HCT116 (cell line): ENCODE data around the gene IL26. TPM values are rescaled to one million over a fixed set of nuclear protein-coding genes. Genes with fewer than 3 reads are reported as not detected.

ENCODE experiments used
- ATAC-seq: fragments of 200-7000 bp; cut with Tn5 transposase; 2 replicates; pipeline ENCODE4 v1.9.1; 2020; ENCODE audit warnings: mild to moderate bottlenecking, moderate library complexity
- BruUV-seq: library from RNA; stranded (reverse); fragments of 400-500 nt; replicated peaks from 2 replicates; lab custom pipeline; 2021; lab: Mats Ljungman, UMichigan
- CTCF ChIA-PET: fragments of 300-600 bp; sonication (Branson Sonifier 250); formaldehyde crosslinking; loops from one replicate; lab custom pipeline; 2021; ENCODE audit warnings: antibody characterized with exemption; lab: Charles Lee
- POLR2A ChIA-PET: fragments of 300-600, 350-600 bp; sonication (Branson Sonifier 250); formaldehyde crosslinking; loops from one replicate; lab custom pipeline; 2021; ENCODE audit warnings: antibody characterized with exemption; lab: Charles Lee
- RAD21 ChIA-PET, 2 experiments: fragments of 300-600 bp; sonication (Branson Sonifier 250); formaldehyde crosslinking; loops; one replicate each; lab custom pipeline; 2023; ENCODE audit warnings: low total read pairs in 2 of 2; ENCODE audit not compliant: uncharacterized antibody in 2 of 2, unreplicated experiment in 2 of 2, low non-redundant PET in 1 of 2; lab: Charles Lee
- DNase-seq: peaks from one replicate; pipeline ENCODE4 v3.0.0-alpha.2; 2010; ENCODE audit warnings: low read depth, low spot score
- H2AFZ ChIP-seq: fragments of 200-600 bp; shearing (Covaris generic), sonication (generic); 2 replicates; pipeline ENCODE4 v1.6.1; 2017; ENCODE audit warnings: low read depth, mixed run types, mixed read lengths, antibody characterized with exemption, low read length; ENCODE audit not compliant: poor library complexity, severe bottlenecking
- H3K27ac ChIP-seq: 2 replicates; pipeline ENCODE4 v1.5.1; 2012; ENCODE audit warnings: low read depth, low read length
- H3K27me3 ChIP-seq: fragments of 200-600 bp; sonication (generic); 2 replicates; pipeline ENCODE4 v1.6.1; 2016; ENCODE audit warnings: mixed run types, low read length, mixed read lengths; ENCODE audit not compliant: insufficient read depth
- H3K36me3 ChIP-seq, 2 experiments: fragments of 200-500 bp in 1 of 2; fragments of 200-600 bp in 1 of 2; sonication (Bioruptor generic) in 1 of 2; sonication (generic) in 1 of 2; 2 replicates each; pipeline versions ENCODE4 v1.5.1 to v1.6.1; 2014 to 2016; ENCODE audit warnings: low read length in 2 of 2, inconsistent platforms in 1 of 2, mixed read lengths in 1 of 2, mixed run types in 1 of 2; ENCODE audit not compliant: insufficient read depth in 2 of 2, control insufficient read depth in 1 of 2
- H3K4me1 ChIP-seq, 2 experiments: fragments of 200-600 bp in 1 of 2; sonication (generic) in 1 of 2; 2 replicates each; pipeline versions ENCODE4 v1.5.1 to v1.6.1; 2012 to 2017; ENCODE audit warnings: low read length in 2 of 2, inconsistent platforms in 1 of 2, mild to moderate bottlenecking in 1 of 2, mixed read lengths in 1 of 2, mixed run types in 1 of 2, moderate library complexity in 1 of 2; ENCODE audit not compliant: insufficient read depth in 2 of 2, control insufficient read depth in 1 of 2
- H3K4me2 ChIP-seq: fragments of 200-600 bp; sonication (generic); 2 replicates; pipeline ENCODE4 v1.6.1; 2017; ENCODE audit warnings: mixed run types, low read length, mixed read lengths
- H3K4me3 ChIP-seq, 2 experiments: fragments of 200-600 bp in 1 of 2; sonication (generic) in 1 of 2; replicated peaks in 1 of 2; 2 replicates each; pipeline ENCODE4 v1.5.1; 2011 to 2016; ENCODE audit warnings: low read length in 2 of 2, control low read depth in 1 of 2, low read depth in 1 of 2, mild to moderate bottlenecking in 1 of 2, mixed read lengths in 1 of 2, mixed run types in 1 of 2
- H3K79me2 ChIP-seq: fragments of 200-600 bp; sonication (generic); 2 replicates; pipeline ENCODE4 v1.6.1; 2017; ENCODE audit warnings: mild to moderate bottlenecking, mixed run types, low read length, moderate library complexity, mixed read lengths; ENCODE audit not compliant: insufficient read depth
- H3K9ac ChIP-seq: fragments of 200-600 bp; sonication (generic); 2 replicates; pipeline ENCODE4 v1.6.1; 2016; ENCODE audit warnings: low read length, mixed read lengths
- H3K9me2 ChIP-seq: fragments of 200-600 bp; sonication (generic), shearing (Covaris generic); 2 replicates; pipeline ENCODE4 v1.6.1; 2017; ENCODE audit warnings: mixed run types, mild to moderate bottlenecking, moderate library complexity; ENCODE audit not compliant: insufficient read depth
- H3K9me3 ChIP-seq, 2 experiments: fragments of 200-500 bp in 1 of 2; fragments of 200-600 bp in 1 of 2; sonication (Bioruptor generic) in 1 of 2; sonication (generic) in 1 of 2; 2 replicates each; pipeline ENCODE4 v1.6.1; 2014 to 2017; ENCODE audit warnings: low read length in 2 of 2, mixed read lengths in 2 of 2, inconsistent platforms in 1 of 2, low read depth in 1 of 2, mild to moderate bottlenecking in 1 of 2, mixed run types in 1 of 2, moderate library complexity in 1 of 2; ENCODE audit not compliant: control insufficient read depth in 1 of 2, insufficient read depth in 1 of 2
- H4K20me1 ChIP-seq: fragments of 200-600 bp; sonication (generic), shearing (Covaris generic); 2 replicates; pipeline ENCODE4 v1.6.1; 2017; ENCODE audit warnings: mixed run types, mild to moderate bottlenecking, moderate library complexity; ENCODE audit not compliant: insufficient read depth
- CEBPB ChIP-seq: IDR thresholded peaks from 2 replicates; pipeline ENCODE4 v1.6.1; 2012; ENCODE audit warnings: low read depth
- FOSL1 ChIP-seq: IDR thresholded peaks from 2 replicates; pipeline ENCODE4 v1.6.1; 2012; ENCODE audit warnings: low read depth
- JUND ChIP-seq: IDR thresholded peaks from 2 replicates; pipeline ENCODE4 v1.6.1; 2012
- POLR2A ChIP-seq: IDR thresholded peaks from 2 replicates; pipeline ENCODE4 v1.7.0; 2011; ENCODE audit warnings: borderline replicate concordance; ENCODE audit not compliant: insufficient read depth, insufficient read length; ENCODE audit errors: extremely low read depth
- POLR2AphosphoS5 ChIP-seq: IDR thresholded peaks from 2 replicates; pipeline ENCODE4 v1.6.1; 2011; ENCODE audit warnings: mild to moderate bottlenecking, low read depth, low read length, moderate library complexity
- RAD21 ChIP-seq: IDR thresholded peaks from 2 replicates; pipeline ENCODE4 v1.6.1; 2012; ENCODE audit warnings: low read depth, mild to moderate bottlenecking
- SIN3A ChIP-seq: IDR thresholded peaks from 2 replicates; pipeline ENCODE4 v1.6.1; 2012; ENCODE audit warnings: low read depth
- SP1 ChIP-seq: IDR thresholded peaks from 2 replicates; pipeline ENCODE4 v1.6.1; 2012; ENCODE audit warnings: low read depth
- YY1 ChIP-seq: IDR thresholded peaks from 2 replicates; pipeline ENCODE4 v1.6.1; 2011; ENCODE audit warnings: low read length, low read depth, moderate library complexity, mild to moderate bottlenecking; ENCODE audit not compliant: insufficient replicate concordance; ENCODE audit errors: extremely low read depth
- ZNF274 ChIP-seq: fragments of 200-500 bp; sonication (Bioruptor generic); IDR thresholded peaks from 2 replicates; pipeline ENCODE4 v1.6.1; 2014; ENCODE audit warnings: mild to moderate bottlenecking, low read depth, low read length, inconsistent platforms
- intact Hi-C: fragments of 100-400 bp; cut with micrococcal nuclease; formaldehyde crosslinking; loops from 2 replicates; pipeline ENCODE4 v1.10.0; 2022
- total RNA-seq: library from RNA; stranded (reverse); gene quantifications from one replicate; pipeline ENCODE4 v1.2.1, GENCODE V29; 2021; ENCODE audit not compliant: unreplicated experiment
- TF ChIP-seq, protein P1 (sequence below): IDR thresholded peaks from 2 replicates; pipeline ENCODE4 v1.6.1; 2012; ENCODE audit warnings: low read depth

The IL26 gene
- total RNA-seq, 1 experiment from 2014 or later = not detected

DNA sequence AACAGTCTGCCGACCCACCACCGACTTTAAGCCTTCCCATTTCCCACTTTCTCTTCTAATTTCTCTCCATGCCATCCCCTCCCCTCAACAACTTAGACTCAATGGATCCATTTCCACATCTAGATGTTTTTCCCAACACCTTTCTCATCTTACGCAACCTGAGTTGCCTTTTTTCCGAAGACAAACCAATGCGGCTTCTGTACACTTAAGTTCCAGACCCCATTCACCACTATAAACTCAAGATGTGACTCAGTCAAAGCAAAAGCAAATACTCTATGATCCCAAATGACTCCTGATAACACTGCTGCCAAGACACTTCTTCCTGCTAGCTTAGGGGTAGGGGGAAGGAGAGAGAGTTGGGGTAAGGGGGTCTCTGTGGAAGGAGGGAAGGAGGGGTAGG, 26.5 kb upstream of the IL26 start:
- DNase-seq (no peak), ATAC-seq (no peak)
- intact Hi-C loops = no loop called here
- ChIA-PET CTCF (no interaction called here), RAD21 (no interaction called here), POLR2A (no interaction called here)
- no peak overlapping the region for H2AFZ ChIP-seq
- no peak overlapping the region for H3K4me3 ChIP-seq
- no peaks in the 10 kb centered on the region for H3K79me2 ChIP-seq
- H4K20me1 ChIP-seq = no peaks in the 10 kb centered on the region
- no peak overlapping the region for H3K4me2 ChIP-seq
- H3K9me2 ChIP-seq = no peaks in the 10 kb centered on the region
- BruUV-seq = no TSS peak
- H3K4me1 ChIP-seq = no peaks in the 10 kb centered on the region
- H3K27me3 ChIP-seq = no peaks in the 10 kb centered on the region
- no peaks in the 10 kb centered on the region for H3K9me3 ChIP-seq
- no peak overlapping the region for H3K27ac ChIP-seq
- H3K9ac ChIP-seq = no peak overlapping the region
- TF ChIP-seq JUND (no peak), FOSL1 (no peak), RAD21 (no peak), CEBPB (no peak), POLR2A (no peak), SIN3A (no peak), YY1 (no peak), SP1 (no peak), POLR2AphosphoS5 (no peak), ZNF274 (no peak)
- TF ChIP-seq, protein P1, sequence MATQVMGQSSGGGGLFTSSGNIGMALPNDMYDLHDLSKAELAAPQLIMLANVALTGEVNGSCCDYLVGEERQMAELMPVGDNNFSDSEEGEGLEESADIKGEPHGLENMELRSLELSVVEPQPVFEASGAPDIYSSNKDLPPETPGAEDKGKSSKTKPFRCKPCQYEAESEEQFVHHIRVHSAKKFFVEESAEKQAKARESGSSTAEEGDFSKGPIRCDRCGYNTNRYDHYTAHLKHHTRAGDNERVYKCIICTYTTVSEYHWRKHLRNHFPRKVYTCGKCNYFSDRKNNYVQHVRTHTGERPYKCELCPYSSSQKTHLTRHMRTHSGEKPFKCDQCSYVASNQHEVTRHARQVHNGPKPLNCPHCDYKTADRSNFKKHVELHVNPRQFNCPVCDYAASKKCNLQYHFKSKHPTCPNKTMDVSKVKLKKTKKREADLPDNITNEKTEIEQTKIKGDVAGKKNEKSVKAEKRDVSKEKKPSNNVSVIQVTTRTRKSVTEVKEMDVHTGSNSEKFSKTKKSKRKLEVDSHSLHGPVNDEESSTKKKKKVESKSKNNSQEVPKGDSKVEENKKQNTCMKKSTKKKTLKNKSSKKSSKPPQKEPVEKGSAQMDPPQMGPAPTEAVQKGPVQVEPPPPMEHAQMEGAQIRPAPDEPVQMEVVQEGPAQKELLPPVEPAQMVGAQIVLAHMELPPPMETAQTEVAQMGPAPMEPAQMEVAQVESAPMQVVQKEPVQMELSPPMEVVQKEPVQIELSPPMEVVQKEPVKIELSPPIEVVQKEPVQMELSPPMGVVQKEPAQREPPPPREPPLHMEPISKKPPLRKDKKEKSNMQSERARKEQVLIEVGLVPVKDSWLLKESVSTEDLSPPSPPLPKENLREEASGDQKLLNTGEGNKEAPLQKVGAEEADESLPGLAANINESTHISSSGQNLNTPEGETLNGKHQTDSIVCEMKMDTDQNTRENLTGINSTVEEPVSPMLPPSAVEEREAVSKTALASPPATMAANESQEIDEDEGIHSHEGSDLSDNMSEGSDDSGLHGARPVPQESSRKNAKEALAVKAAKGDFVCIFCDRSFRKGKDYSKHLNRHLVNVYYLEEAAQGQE = no peak
- H3K36me3 ChIP-seq = no peaks in the 10 kb centered on the region
